H1 (cell line): ENCODE measurements around the gene UBE3B.

Experiments used
- BRCA1 ChIP-seq: IDR thresholded peaks from 2 replicates; pipeline ENCODE4 v1.6.1; 2012; ENCODE audit warnings: low read depth, low read length, improper control_type of control experiment
- CHD1 ChIP-seq: IDR thresholded peaks from 2 replicates; pipeline ENCODE4 v1.6.1; 2012; ENCODE audit warnings: low read depth, low read length, improper control_type of control experiment
- FOSL1 ChIP-seq: IDR thresholded peaks from 2 replicates; pipeline ENCODE4 v1.6.1; 2011; ENCODE audit warnings: mild to moderate bottlenecking, low read depth, low read length, moderate library complexity; ENCODE audit not compliant: insufficient read depth
- RXRA ChIP-seq: IDR thresholded peaks from 2 replicates; pipeline ENCODE4 v1.6.1; 2011; ENCODE audit warnings: low read depth, mild to moderate bottlenecking, low read length, moderate library complexity; ENCODE audit not compliant: insufficient read depth
- TAF1 ChIP-seq: IDR thresholded peaks from 2 replicates; pipeline ENCODE4 v1.6.1; 2011; ENCODE audit warnings: mild to moderate bottlenecking, low read depth, low read length
- YY1 ChIP-seq: IDR thresholded peaks from 2 replicates; pipeline ENCODE4 v1.6.1; 2011; ENCODE audit warnings: low read depth, mild to moderate bottlenecking, low read length
- TF ChIP-seq, protein P1 (sequence below), 3 experiments: IDR thresholded peaks; 1 replicate in 2 of 3; 2 replicates in 1 of 3; pipeline versions ENCODE4 v1.5.1 to v1.6.1; 2011; ENCODE audit warnings: low read length in 3 of 3, mild to moderate bottlenecking in 3 of 3, inconsistent platforms in 2 of 3, low read depth in 1 of 3, moderate library complexity in 1 of 3; ENCODE audit not compliant: insufficient read depth in 1 of 3; ENCODE audit errors: control extremely low read depth in 1 of 3
- TF ChIP-seq, protein P2 (sequence below): IDR thresholded peaks from 2 replicates; pipeline ENCODE4 v1.6.1; 2012; ENCODE audit warnings: inconsistent platforms

DNA sequence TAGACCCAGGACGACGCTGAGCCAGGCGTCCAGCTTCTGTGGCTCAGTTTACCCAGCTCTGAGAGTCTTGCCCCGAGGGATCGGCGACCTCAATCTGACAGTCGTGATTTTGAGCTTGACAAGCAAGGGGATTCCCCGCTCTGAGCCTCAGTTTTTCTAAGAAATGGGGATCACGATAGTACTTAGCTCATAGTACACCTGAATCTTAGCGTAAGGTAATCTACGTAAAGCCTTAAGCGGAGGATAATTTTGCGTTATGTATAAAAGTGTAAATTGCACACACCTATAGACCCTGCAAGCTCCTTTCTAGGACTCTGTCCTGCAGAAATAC is 96.4 kb downstream of the UBE3B start:
- no peak for TF ChIP-seq RXRA
- no peak for TF ChIP-seq FOSL1
- no peak for TF ChIP-seq TAF1
- TF ChIP-seq BRCA1: no peak
- TF ChIP-seq, protein P1, sequence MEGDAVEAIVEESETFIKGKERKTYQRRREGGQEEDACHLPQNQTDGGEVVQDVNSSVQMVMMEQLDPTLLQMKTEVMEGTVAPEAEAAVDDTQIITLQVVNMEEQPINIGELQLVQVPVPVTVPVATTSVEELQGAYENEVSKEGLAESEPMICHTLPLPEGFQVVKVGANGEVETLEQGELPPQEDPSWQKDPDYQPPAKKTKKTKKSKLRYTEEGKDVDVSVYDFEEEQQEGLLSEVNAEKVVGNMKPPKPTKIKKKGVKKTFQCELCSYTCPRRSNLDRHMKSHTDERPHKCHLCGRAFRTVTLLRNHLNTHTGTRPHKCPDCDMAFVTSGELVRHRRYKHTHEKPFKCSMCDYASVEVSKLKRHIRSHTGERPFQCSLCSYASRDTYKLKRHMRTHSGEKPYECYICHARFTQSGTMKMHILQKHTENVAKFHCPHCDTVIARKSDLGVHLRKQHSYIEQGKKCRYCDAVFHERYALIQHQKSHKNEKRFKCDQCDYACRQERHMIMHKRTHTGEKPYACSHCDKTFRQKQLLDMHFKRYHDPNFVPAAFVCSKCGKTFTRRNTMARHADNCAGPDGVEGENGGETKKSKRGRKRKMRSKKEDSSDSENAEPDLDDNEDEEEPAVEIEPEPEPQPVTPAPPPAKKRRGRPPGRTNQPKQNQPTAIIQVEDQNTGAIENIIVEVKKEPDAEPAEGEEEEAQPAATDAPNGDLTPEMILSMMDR (IDR thresholded peaks at IDR 0.05; ENCODE audit: control extremely low read depth in 1 of 3, insufficient read depth in 1 of 3, low read depth in 1 of 3, low read length in 3 of 3): no peak
- TF ChIP-seq, protein P2, sequence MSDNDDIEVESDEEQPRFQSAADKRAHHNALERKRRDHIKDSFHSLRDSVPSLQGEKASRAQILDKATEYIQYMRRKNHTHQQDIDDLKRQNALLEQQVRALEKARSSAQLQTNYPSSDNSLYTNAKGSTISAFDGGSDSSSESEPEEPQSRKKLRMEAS: no peak
- no peak for TF ChIP-seq YY1
- TF ChIP-seq CHD1: no peak
